HG02763 (cell line): ENCODE data around the gene KAZN.

ENCODE experiments used
- ATAC-seq: cut with Tn5 transposase; IDR thresholded peaks from one replicate; pipeline ENCODE4 v1.9.1; 2021; ENCODE audit warnings: mild to moderate bottlenecking, moderate library complexity; ENCODE audit not compliant: unreplicated experiment

KAZN gene

DNA sequence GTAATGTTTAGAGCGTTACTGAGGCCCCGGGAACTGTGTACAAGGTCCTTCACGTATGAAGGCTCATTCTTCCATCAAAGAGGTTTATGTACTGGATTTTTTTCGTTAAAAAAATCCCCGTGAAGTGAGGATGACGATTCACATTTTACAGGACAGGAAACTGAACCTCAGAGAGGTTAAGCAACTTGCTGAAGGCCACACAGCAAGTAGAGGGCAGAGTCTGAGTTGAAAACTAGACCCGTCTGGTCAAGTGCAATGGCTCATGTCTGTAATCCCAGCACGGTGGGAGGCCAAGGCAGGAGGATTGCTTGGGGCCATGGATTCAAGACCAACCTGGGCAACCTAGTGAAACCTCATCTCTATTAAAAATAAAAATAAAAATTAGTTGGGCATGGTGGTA, 140.2 kb downstream of the KAZN start:
- ATAC-seq, result no peak

- ATAC-seq, result no peak
These were observed 140.8 kb downstream of the KAZN start for GRCh38 chr1:14739082-14739832.

DNA sequence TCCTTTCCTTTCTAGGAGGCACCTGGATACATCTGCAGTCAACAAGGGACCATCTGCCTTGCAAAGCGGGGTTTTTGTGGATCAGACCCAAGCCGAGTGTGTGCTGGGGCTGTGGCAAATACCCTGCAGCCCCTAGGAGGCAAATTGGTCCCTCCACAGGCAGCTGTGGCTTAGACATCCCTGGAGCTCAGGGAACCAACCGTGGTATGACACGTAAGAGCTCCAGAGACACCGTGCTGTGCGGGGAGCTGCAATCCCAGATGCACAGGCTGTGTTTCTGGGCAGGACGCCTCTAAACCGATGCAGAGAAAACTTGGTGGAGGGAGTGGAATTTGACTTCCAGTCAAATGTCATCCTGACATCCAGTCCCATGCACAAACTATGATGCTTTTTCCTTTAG, 141.5 kb downstream of the KAZN start:
- ATAC-seq, result no peak

DNA sequence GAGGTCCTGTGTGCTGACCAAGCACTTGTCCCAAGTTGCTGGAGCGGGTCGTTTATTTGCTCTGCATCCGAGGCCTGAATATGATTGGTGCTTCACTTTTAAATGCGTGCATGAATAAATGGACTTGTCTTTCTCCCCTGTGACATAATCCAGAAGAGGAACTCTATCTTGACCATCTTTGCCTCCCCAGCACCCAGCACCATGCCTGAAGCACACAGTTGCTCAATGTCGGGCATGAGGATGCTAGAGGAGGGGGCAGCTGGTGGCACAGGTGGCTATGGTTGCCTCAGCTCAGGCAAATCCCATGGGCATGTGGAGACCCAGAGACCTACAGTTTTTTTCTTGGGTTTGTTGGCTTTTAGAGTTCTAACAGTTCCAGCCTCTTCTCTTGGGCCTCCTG, 142.6 kb downstream of the KAZN start:
- no peak for ATAC-seq

- no peak for ATAC-seq
These were observed 143.0 kb downstream of the KAZN start for GRCh38 chr1:14741532-14741931.

GRCh38 chr1:14742181-14742980, 143.9 kb downstream of the KAZN start:
- no peak for ATAC-seq

GRCh38 chr1:14743368-14743767, 144.9 kb downstream of the KAZN start:
- ATAC-seq, result no peak

GRCh38 chr1:14745001-14745720, 146.7 kb downstream of the KAZN start:
- no peak for ATAC-seq

DNA sequence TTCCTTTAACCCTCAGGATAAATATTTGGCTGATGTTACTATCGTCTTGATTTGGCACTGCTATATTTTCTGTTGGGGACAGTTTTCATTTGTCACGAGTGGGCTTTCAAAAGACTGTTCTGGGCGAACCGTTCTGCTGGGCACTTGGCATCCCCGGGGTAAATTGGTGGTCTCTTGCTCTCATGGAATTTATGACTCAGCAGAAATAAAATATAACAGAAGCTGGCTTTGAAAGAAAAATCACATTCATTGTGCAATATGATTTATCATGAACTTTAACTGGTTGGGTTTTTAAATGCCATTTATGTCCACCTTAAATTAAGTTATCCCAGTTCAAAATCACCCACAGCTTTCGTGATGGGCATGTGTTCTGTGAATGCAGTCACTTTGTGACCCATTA, 147.3 kb downstream of the KAZN start:
- ATAC-seq, result no peak

- no peak for ATAC-seq
These were observed 147.9 kb downstream of the KAZN start for GRCh38 chr1:14746393-14746792.

- ATAC-seq, result no peak
These were observed 149.7 kb downstream of the KAZN start for GRCh38 chr1:14748151-14748550.

- ATAC-seq, result no peak
These were observed 150.5 kb downstream of the KAZN start for GRCh38 chr1:14748977-14749376.

GRCh38 chr1:14750490-14750889, 152.0 kb downstream of the KAZN start:
- ATAC-seq, result no peak

GRCh38 chr1:14755518-14756252, 157.2 kb downstream of the KAZN start:
- no peak for ATAC-seq

GRCh38 chr1:14756589-14757285, 158.3 kb downstream of the KAZN start:
- no peak for ATAC-seq

DNA sequence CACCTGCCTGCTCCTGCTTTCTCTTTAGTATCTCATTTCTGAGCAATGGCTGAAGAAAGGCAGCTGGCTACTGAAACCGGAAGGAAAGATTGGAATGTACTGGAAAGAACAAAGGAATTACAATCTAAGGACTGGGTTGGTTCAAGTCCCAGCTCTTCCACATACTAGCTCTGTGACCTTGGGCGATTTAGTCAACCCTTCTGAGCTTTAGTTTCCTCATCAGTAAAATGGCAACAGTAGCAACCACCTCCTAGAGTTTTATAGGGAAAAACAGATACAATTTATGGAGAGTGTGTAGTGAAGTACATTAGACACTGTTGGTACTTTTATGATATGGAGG, 158.8 kb downstream of the KAZN start:
- no peak for ATAC-seq

GRCh38 chr1:14759042-14759818, 160.7 kb downstream of the KAZN start:
- no peak for ATAC-seq

DNA sequence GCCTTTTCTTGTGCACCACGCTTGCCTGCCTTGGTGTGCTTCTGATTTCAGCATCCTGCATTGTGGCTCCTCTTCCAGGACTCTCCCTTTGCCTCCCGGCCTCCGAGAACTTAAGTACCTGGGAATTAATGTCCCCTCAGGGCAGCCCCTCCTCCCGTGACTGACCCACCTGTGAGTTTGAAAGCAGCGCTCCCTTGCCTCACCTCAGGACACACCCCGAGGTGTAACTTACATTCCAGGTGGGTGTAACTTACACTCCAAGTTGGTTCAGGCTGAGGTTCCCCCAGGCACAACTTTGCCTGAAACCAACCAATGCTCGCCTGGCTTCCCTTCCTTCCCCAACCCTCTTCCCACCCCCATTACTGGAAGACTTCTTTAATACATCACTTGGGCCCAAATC, 161.4 kb downstream of the KAZN start:
- no peak for ATAC-seq

- no peak for ATAC-seq
These were observed 162.3 kb downstream of the KAZN start for GRCh38 chr1:14760780-14761179.
